ENCODE measurements around the gene SCMH1.
A peak's percentile ranks its signal among the peaks of the same experiment; 100 is the strongest.
"Not testable (repeated sequence)": the region's sequence is repeated elsewhere in the genome, so short reads cannot be mapped to it uniquely, and the experiment has no call there.

The SCMH1 gene

DNA sequence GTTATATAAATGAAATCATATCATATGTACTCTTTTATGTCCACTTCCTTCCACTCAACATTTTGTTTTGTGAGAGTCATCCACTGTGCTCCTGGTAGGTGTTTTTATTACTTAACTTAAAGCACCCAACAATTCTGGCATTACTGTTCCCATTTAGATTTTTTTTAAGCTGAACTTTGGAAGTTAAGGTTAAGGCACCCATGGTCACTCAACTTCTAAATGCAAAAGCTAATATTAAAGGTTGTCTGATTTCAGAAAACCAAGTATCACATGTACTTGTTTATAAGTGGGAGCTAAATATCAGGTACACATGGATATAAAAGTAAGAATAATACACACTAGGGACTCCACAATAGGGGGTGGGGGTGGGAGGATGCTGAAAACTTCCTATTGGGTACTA is 42.7 kb downstream of the SCMH1 start:
- DNase-seq (ENCODE audit: low read depth) = no peak
- H3K4me3 ChIP-seq (ENCODE audit: low read length) = no peak overlapping the region
- TF ChIP-seq, protein P1, sequence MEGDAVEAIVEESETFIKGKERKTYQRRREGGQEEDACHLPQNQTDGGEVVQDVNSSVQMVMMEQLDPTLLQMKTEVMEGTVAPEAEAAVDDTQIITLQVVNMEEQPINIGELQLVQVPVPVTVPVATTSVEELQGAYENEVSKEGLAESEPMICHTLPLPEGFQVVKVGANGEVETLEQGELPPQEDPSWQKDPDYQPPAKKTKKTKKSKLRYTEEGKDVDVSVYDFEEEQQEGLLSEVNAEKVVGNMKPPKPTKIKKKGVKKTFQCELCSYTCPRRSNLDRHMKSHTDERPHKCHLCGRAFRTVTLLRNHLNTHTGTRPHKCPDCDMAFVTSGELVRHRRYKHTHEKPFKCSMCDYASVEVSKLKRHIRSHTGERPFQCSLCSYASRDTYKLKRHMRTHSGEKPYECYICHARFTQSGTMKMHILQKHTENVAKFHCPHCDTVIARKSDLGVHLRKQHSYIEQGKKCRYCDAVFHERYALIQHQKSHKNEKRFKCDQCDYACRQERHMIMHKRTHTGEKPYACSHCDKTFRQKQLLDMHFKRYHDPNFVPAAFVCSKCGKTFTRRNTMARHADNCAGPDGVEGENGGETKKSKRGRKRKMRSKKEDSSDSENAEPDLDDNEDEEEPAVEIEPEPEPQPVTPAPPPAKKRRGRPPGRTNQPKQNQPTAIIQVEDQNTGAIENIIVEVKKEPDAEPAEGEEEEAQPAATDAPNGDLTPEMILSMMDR (IDR thresholded peaks at IDR 0.05; ENCODE audit: insufficient read depth, low read depth, low read length, missing control alignments) = no peak

DNA sequence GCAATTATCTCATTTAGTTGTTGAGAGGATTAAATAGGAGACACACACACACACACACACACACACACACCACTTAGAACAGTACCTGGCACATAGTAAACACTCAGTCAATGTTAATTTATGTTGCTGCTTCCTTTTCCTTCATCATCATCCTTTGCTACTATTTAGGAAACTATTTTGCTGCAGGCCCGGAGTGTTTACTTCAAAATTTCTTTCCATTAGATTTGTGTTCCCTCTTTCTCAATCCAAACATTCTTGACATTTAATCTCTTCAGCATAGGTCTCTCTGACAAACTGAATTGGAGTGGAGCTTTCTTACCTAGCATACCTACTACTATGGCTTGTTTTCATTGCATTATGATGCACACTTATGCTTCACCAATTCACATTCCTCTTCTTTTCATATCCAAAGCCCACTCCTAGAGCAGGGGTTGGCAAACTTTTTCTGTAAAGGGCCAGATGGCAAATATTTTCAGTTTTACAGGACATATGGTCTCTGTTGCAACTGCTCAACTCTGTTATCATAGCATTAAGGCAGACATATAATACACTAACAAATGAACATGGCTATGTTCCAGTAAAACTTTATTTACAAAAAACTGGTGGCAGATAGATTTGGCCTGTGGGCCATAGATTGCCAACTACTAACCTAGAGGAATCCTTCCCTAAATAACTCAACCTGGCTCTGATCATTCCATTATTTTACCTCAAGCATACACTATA is 49.5 kb downstream of the SCMH1 start:
- no peak overlapping the region for H3K4me3 ChIP-seq (ENCODE audit: low read length)
- TF ChIP-seq, protein P1 (IDR thresholded peaks at IDR 0.05; ENCODE audit: insufficient read depth, low read depth, low read length, missing control alignments) = no peak
- no peak for DNase-seq (ENCODE audit: low read depth)

DNA sequence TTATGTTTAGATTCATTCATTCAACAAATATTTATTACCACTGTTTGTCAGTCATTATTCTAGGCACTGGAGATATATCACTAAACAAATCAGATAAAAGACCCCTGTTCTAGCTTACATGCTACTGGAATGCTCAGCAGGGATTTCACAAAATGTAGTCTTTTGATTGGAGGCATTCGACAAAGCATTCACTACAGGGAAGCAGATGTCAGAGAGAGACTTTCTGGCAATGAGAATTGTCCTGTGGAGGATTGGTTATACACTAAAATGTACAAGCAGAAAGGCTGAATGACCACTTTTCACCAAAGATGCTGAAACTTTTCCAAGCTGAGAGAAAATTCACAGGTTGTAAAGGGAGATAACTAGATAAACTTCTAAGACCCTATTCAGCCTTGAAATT is 57.7 kb downstream of the SCMH1 start:
- H3K4me3 ChIP-seq (ENCODE audit: low read length) = no peak overlapping the region
- DNase-seq (ENCODE audit: low read depth) = no peak
- TF ChIP-seq, protein P1 (IDR thresholded peaks at IDR 0.05; ENCODE audit: insufficient read depth, low read depth, low read length, missing control alignments) = no peak

DNA sequence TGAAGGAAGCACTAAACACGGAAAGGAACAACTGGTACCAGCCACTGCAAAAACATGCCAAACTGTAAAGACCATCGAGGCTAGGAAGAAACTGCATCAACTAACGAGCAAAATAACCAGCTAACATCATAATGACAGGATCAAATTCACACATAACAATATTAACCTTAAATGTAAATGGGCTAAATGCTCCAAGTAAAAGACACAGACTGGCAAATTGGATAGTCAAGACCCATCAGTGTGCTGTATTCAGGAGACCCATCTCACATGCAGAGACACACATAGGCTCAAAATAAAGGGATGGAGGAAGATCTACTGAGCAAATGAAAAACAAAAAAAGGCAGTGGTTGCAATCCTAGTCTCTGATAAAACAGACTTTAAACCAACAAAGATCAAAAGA is 63.9 kb downstream of the SCMH1 start:
- H3K4me3 ChIP-seq (ENCODE audit: low read length) = not testable (repeated sequence)

DNA sequence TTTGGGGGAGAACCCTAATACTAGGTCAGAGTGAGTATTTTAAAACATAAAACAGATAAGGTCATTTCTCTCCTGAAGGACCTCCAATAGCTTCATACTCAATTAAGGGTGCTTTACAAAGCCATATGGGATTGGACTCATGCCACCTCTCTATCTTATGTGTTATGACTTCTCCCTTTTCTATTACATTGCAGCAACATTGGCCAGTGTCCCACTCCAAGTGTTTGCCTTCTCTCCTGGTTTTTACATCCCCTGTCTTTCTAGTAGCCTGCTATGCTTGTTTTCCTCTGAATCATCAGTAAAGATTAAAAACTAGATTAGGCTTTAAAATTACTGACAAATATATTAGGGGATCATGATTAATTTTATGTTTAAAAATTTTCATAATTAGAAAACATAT is 66.6 kb downstream of the SCMH1 start:
- no peak overlapping the region for H3K4me3 ChIP-seq (ENCODE audit: low read length)
- TF ChIP-seq, protein P1 (IDR thresholded peaks at IDR 0.05; ENCODE audit: insufficient read depth, low read depth, low read length, missing control alignments) = no peak
- peak; percentile 11 for DNase-seq (ENCODE audit: low read depth)

More for the DNA sequence above, 63.9 kb downstream of the SCMH1 start:
- DNase-seq (ENCODE audit: low read depth) = not testable (repeated sequence)

DNA sequence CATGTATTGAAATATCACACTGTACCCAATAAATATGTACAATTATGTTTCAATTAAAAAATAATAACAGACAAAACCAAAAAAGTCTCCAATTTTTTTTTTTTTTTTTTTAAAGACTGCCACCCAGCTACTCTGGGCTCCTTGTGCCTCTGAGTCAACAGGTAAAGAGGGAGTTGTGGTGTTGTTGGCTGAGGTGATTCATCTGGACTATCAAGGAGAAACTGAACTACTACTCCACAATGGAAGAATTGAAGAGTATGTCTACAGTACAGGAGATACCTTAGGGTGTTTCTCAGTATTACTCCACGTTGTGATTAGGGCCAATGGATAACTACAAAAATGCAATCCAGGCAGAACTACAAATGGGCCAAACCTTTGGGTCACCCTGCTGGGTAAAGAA is 67.9 kb downstream of the SCMH1 start:
- TF ChIP-seq, protein P1 (IDR thresholded peaks at IDR 0.05; ENCODE audit: insufficient read depth, low read depth, low read length, missing control alignments) = no peak
- DNase-seq (ENCODE audit: low read depth) = peak; percentile 85
- no peak overlapping the region for H3K4me3 ChIP-seq (ENCODE audit: low read length)

DNA sequence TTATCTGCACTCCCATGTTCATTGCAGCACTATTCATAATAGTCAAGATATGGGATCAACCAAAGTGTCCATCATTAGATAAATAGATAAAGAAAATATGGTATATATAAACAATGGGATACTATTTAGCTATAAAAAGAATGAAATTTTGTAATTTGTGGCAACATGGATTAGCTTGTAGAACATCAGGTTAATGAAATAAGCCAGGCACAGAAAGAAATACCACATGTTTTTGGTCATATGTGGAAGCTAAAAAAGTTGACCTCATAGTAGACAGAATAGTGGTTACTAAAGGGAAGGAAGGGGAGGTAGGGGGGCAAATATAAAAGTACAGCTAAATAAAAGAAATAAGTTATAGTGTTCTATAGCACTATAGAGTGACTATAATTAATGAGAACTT is 68.5 kb downstream of the SCMH1 start:
- DNase-seq (ENCODE audit: low read depth) = no peak
- H3K4me3 ChIP-seq (ENCODE audit: low read length) = no peak overlapping the region
- TF ChIP-seq, protein P1 (IDR thresholded peaks at IDR 0.05; ENCODE audit: insufficient read depth, low read depth, low read length, missing control alignments) = no peak
